Lower lobe of right lung (tissue), 2 donors: ENCODE data around the gene ICOSLG. TPM values are rescaled to one million over a fixed set of nuclear protein-coding genes. Genes with fewer than 3 reads are reported as not detected.

Experiments
- ATAC-seq, 2 donors: fragments of 200-7000 bp; cut with Tn5 transposase; one replicate each; pipeline ENCODE4 v1.9.1; 2020 to 2022; ENCODE audit warnings: mild to moderate bottlenecking in 2 of 2, moderate library complexity in 2 of 2
- DNase-seq: peaks from one replicate; pipeline ENCODE4 v3.0.0-alpha.2; 2020
- H3K27ac ChIP-seq: fragments of 200-600 bp; one replicate; pipeline ENCODE4 v1.8.0; 2022
- H3K27me3 ChIP-seq: fragments of 200-600 bp; one replicate; pipeline ENCODE4 v1.8.0; 2022; ENCODE audit warnings: low read depth
- H3K36me3 ChIP-seq: fragments of 200-600 bp; one replicate; pipeline ENCODE4 v1.8.0; 2022; ENCODE audit warnings: mild to moderate bottlenecking
- H3K4me1 ChIP-seq: fragments of 200-600 bp; one replicate; pipeline ENCODE4 v1.8.0; 2022
- H3K4me3 ChIP-seq: fragments of 200-600 bp; one replicate; pipeline ENCODE4 v1.8.0; 2022; ENCODE audit warnings: mild to moderate bottlenecking
- H3K9me3 ChIP-seq: fragments of 200-600 bp; one replicate; pipeline ENCODE4 v1.8.0; 2022
- intact Hi-C: fragments of 100-400 bp; cut with DNase I; formaldehyde crosslinking; loops from one replicate; pipeline ENCODE4 v1.11.0; 2022
- total RNA-seq: library from RNA; stranded (reverse); fragmentation: NEBNext Ultra II Directional; extraction: Animal tissue kit (Norgen Biotek cat#: 25700); gene quantifications from one replicate; pipeline ENCODE4 v1.2.1, GENCODE V29; 2021
- TF ChIP-seq, protein P1 (sequence below): fragments of 200-600 bp; IDR thresholded peaks from one replicate; pipeline ENCODE4 v1.8.0; 2022; ENCODE audit warnings: antibody characterized with exemption, mild to moderate bottlenecking
- donor health status: DM: no; HTN: yes; CAD: no; lungs with severe emphysema.

Gene ICOSLG
- total RNA-seq, 1 donor from 2014 or later, result 11.6 TPM

DNA sequence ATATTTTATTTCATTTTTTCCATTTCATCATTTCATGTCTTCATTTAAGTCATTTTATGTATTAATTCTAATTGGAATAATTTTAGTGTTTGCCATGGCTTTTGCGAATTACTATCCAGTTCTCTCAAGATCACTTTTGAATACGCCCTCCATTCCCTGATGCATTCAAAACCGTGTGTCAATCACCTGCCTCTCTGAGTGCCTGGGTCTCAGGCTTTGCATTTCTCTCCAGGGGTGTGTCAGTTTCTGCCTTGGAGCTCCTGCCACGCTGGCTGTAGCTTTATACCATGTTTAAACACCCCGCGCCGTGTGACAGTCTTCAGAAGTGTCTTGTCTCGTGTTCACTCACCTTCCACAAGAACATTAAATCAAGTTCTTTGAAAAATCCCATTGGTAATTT lies 28.3 kb upstream of the ICOSLG start:
- no peaks in the 10 kb centered on the region for H3K4me1 ChIP-seq
- ATAC-seq, result no peak
- H3K27ac ChIP-seq, result no peak overlapping the region
- no peak overlapping the region for H3K4me3 ChIP-seq
- TF ChIP-seq, protein P1, sequence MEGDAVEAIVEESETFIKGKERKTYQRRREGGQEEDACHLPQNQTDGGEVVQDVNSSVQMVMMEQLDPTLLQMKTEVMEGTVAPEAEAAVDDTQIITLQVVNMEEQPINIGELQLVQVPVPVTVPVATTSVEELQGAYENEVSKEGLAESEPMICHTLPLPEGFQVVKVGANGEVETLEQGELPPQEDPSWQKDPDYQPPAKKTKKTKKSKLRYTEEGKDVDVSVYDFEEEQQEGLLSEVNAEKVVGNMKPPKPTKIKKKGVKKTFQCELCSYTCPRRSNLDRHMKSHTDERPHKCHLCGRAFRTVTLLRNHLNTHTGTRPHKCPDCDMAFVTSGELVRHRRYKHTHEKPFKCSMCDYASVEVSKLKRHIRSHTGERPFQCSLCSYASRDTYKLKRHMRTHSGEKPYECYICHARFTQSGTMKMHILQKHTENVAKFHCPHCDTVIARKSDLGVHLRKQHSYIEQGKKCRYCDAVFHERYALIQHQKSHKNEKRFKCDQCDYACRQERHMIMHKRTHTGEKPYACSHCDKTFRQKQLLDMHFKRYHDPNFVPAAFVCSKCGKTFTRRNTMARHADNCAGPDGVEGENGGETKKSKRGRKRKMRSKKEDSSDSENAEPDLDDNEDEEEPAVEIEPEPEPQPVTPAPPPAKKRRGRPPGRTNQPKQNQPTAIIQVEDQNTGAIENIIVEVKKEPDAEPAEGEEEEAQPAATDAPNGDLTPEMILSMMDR, result no peak
- no peaks in the 10 kb centered on the region for H3K36me3 ChIP-seq
- H3K27me3 ChIP-seq, result no peaks in the 10 kb centered on the region
- intact Hi-C loops, result no loop called here
- no peaks in the 10 kb centered on the region for H3K9me3 ChIP-seq
- DNase-seq, result no peak

DNA sequence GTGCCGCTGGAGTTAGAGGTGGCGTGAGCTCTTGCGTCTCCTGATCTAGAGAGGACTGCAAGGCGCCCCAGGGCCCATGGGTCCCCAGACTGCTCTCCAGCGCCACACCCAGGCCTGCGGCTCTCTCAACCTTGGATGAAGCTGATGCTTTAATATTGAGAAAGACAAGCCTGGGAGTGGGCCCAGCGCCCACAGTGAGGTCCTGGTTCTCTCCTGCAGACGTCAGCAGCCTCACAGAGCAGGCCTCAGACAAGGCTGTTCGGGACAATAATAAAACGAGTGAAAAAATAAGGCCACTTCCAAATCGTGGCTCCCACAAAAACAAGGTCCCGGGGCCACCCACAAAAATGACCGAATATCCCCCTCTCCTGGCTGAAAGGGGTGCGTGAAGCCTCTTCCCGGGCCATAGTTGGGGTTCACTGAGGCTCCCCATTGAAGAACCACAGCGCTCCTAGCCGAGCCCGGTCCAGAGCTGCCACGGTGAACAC lies 27.0 kb upstream of the ICOSLG start:
- H3K4me1 ChIP-seq, result no peaks in the 10 kb centered on the region
- no peak overlapping the region for H3K27ac ChIP-seq
- no peak overlapping the region for H3K4me3 ChIP-seq
- ATAC-seq (no peak), DNase-seq (no peak)
- TF ChIP-seq, protein P1, result peak; percentile 28
- no peaks in the 10 kb centered on the region for H3K36me3 ChIP-seq
- intact Hi-C loops, result no loop called here
- no peaks in the 10 kb centered on the region for H3K27me3 ChIP-seq
- H3K9me3 ChIP-seq, result no peaks in the 10 kb centered on the region

DNA sequence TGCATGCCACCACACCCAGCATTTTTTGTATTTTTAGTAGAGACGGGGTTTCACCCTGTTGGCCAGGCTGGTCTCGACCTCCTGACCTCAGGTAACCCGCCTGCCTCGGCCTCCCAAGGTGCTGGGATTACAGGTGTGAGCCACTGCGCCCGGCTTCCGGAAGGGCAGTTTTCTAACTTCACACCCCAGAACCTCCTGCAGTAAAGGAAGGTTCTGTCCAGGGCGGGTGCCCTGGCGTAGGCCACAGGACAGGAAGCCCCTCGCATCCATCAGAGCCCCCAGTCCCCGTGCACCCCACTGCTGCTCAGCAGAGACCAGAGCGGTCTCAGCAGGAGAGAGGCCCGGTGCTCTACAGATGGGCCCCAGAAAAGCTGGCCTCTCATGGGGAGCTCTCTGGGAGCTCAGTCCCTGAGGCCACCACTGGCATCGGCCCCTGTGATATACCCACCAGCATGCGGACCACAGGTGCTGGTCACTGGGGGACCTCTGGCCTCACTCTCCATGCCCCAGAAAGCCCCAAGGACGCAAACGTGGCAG lies 25.1 kb upstream of the ICOSLG start:
- Histone ChIP-seq H3K4me1 (no peaks in the 10 kb centered on the region), H3K27me3 (no peaks in the 10 kb centered on the region), H3K36me3 (no peaks in the 10 kb centered on the region), H3K9me3 (no peaks in the 10 kb centered on the region), H3K4me3 (no peak overlapping the region), H3K27ac (no peak overlapping the region)
- DNase-seq (no peak), ATAC-seq (peak in 1 of 2 donors; percentile 5)
- TF ChIP-seq, protein P1, result no peak
- intact Hi-C loops, result no loop called here

GRCh38 chr21:44263768-44264167 lies 23.0 kb upstream of the ICOSLG start:
- no peaks in the 10 kb centered on the region for H3K4me1 ChIP-seq
- H3K27ac ChIP-seq, result no peak overlapping the region
- no peak overlapping the region for H3K4me3 ChIP-seq
- intact Hi-C loops, result no loop called here
- no peaks in the 10 kb centered on the region for H3K36me3 ChIP-seq
- no peaks in the 10 kb centered on the region for H3K9me3 ChIP-seq
- no peak for DNase-seq
- H3K27me3 ChIP-seq, result no peaks in the 10 kb centered on the region
- TF ChIP-seq, protein P1, result no peak
- no peak for ATAC-seq

- H3K4me3 ChIP-seq, result no peak overlapping the region
- no peaks in the 10 kb centered on the region for H3K27me3 ChIP-seq
- no peaks in the 10 kb centered on the region for H3K9me3 ChIP-seq
- no peak overlapping the region for H3K27ac ChIP-seq
- DNase-seq (no peak), ATAC-seq (peak in 1 of 2 donors; percentile 34)
- no peaks in the 10 kb centered on the region for H3K4me1 ChIP-seq
- TF ChIP-seq, protein P1, result no peak
- H3K36me3 ChIP-seq, result no peaks in the 10 kb centered on the region
- intact Hi-C loops, result no loop called here
Measured at GRCh38 chr21:44263221-44263760, 22.5 kb upstream of the ICOSLG start.
